ENCODE measurements around the gene CSRP1. TPM values are rescaled to one million over a fixed set of nuclear protein-coding genes. Genes with fewer than 3 reads are reported as not detected.

CSRP1 gene
- total RNA-seq, 4 donors from 2014 or later = 913 to 2,516 (median 1,349) TPM

DNA sequence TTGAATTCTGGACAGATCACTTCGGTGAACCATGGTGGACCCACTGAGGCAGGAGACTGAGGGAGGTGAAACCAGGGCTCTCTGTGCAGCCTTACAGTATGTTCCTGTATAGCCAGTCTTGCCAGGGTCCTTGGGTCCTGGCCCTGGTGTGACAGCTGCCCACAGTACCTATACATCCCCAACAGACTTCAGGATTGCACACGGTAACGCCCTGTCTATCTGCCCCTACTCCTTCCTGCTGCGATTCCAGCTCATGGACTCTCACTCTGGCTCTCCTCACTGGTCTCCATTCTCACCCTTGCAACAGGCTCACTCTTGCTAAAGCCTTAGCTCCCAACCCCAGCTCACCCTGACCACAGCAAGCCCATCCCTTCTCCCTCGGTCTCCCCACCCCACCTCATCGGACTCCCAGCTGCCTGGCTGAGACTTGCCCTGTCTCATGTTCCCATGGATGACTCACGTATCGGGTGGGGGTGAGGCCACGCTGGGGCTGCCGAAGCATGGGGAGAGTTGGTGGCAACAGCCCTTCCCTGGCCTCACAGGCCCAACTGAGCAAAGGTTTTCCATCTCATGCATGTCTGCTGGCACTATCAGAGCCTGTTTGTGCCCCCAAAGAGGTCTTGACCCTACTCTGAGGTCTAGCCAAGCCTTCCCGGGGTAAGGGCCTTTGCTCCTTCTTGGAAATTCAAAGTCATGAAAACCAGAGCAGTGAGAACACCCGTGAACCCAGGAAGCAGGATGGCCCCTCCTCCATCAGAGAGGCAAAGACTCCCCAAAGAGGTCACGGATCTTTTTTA, 45.1 kb downstream of the CSRP1 start:
- peak; percentile 90 to 93 for DNase-seq
- H3K27me3 ChIP-seq = no peaks in the 10 kb centered on the region
- H3K4me3 ChIP-seq = no peak overlapping the region
- H3K36me3 ChIP-seq = no peaks in the 10 kb centered on the region
- H3K9me3 ChIP-seq = no peaks in the 10 kb centered on the region
- H3K27ac ChIP-seq = peak overlapping the region; percentile 87 to 89
- intact Hi-C loops (cut with DNase I; ENCODE audit: low total_unique reads) = no loop called here
- peaks cover 6 to 22% of the 10 kb centered on the region in 2 donors for H3K4me1 ChIP-seq
- peak in 1 of 2 donors; percentile 16 for TF ChIP-seq POLR2A (IDR thresholded peaks at IDR 0.05)
- TF ChIP-seq, protein P1, sequence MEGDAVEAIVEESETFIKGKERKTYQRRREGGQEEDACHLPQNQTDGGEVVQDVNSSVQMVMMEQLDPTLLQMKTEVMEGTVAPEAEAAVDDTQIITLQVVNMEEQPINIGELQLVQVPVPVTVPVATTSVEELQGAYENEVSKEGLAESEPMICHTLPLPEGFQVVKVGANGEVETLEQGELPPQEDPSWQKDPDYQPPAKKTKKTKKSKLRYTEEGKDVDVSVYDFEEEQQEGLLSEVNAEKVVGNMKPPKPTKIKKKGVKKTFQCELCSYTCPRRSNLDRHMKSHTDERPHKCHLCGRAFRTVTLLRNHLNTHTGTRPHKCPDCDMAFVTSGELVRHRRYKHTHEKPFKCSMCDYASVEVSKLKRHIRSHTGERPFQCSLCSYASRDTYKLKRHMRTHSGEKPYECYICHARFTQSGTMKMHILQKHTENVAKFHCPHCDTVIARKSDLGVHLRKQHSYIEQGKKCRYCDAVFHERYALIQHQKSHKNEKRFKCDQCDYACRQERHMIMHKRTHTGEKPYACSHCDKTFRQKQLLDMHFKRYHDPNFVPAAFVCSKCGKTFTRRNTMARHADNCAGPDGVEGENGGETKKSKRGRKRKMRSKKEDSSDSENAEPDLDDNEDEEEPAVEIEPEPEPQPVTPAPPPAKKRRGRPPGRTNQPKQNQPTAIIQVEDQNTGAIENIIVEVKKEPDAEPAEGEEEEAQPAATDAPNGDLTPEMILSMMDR (IDR thresholded peaks at IDR 0.05) = no peak

DNA sequence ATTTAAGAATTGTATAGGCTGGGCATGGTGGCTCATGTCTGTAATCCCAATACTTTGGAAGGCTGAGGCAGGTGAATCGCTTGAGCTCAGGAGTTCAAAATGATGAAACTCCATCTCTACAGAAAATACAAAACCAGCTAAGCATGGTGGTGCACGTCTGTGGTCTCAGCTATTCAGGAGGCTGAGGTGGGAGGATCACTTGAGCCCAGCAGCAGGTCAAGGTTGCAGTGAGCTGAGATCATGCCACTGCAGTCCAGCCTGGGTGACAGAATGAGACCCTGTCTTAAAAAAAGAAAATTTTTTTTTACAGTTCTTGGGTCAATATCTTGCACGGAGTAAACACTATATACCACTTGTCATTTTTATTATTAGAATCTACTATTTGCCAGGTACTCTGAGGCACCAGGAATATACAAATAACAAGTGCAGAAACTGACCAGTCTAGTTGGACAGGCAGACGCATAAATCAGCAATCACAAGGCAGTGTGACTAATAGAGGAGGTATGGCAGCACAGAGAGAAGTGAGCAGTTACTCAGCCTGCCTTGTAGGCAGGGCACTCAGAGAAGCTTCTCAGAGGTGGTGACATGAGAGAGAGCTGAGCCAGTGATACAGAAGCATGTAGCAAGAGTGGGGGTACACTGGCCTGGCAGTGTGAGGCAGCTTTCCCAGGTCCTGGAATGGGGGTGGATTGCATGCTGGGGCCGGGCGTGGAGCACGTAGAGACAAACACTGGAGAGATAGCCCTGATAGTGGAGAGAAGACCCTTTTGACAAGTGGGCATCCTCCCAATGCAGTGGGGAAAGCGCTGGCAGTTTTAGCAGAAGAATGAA, 45.9 kb downstream of the CSRP1 start:
- no peaks in the 10 kb centered on the region for H3K9me3 ChIP-seq
- H3K27me3 ChIP-seq = no peaks in the 10 kb centered on the region
- H3K4me3 ChIP-seq = no peak overlapping the region
- intact Hi-C loops (cut with DNase I; ENCODE audit: low total_unique reads) = no loop called here
- TF ChIP-seq, protein P1 (IDR thresholded peaks at IDR 0.05) = no peak
- peaks cover 6 to 19% of the 10 kb centered on the region in 2 donors for H3K4me1 ChIP-seq
- peak; percentile 57 to 79 for DNase-seq
- no peaks in the 10 kb centered on the region for H3K36me3 ChIP-seq
- peak overlapping the region; percentile 87 to 89 for H3K27ac ChIP-seq

GRCh38 chr1:201459775-201460174, 47.1 kb downstream of the CSRP1 start:
- no peak for DNase-seq
- Histone ChIP-seq H3K27me3 (no peaks in the 10 kb centered on the region), H3K4me1 (peaks cover 6 to 15% of the 10 kb centered on the region in 2 donors), H3K27ac (peak overlapping the region; percentile 87 to 89), H3K4me3 (no peak overlapping the region), H3K9me3 (no peaks in the 10 kb centered on the region), H3K36me3 (no peaks in the 10 kb centered on the region)
- no peak for TF ChIP-seq POLR2A (IDR thresholded peaks at IDR 0.05)
- TF ChIP-seq, protein P1 (IDR thresholded peaks at IDR 0.05) = no peak
- intact Hi-C loops (cut with DNase I; ENCODE audit: low total_unique reads) = no loop called here

GRCh38 chr1:201459052-201459451, 47.9 kb downstream of the CSRP1 start:
- TF ChIP-seq, protein P1 (IDR thresholded peaks at IDR 0.05) = no peak
- TF ChIP-seq POLR2A (IDR thresholded peaks at IDR 0.05) = no peak
- H3K27me3 ChIP-seq = no peaks in the 10 kb centered on the region
- H3K27ac ChIP-seq = peak overlapping the region in 1 of 2 donors; percentile 87
- DNase-seq = no peak
- H3K4me1 ChIP-seq = peaks cover 6 to 15% of the 10 kb centered on the region in 2 donors
- intact Hi-C loops (cut with DNase I; ENCODE audit: low total_unique reads) = no loop called here
- H3K9me3 ChIP-seq = no peaks in the 10 kb centered on the region
- H3K4me3 ChIP-seq = no peak overlapping the region
- no peaks in the 10 kb centered on the region for H3K36me3 ChIP-seq

GRCh38 chr1:201457508-201457960, 49.4 kb downstream of the CSRP1 start:
- DNase-seq = no peak
- no peak overlapping the region for H3K4me3 ChIP-seq
- no peaks in the 10 kb centered on the region for H3K36me3 ChIP-seq
- peak overlapping the region in 1 of 2 donors; percentile 69 for H3K27ac ChIP-seq
- H3K4me1 ChIP-seq = peaks cover 6 to 11% of the 10 kb centered on the region in 2 donors
- intact Hi-C loops (cut with DNase I; ENCODE audit: low total_unique reads) = no loop called here
- H3K9me3 ChIP-seq = no peaks in the 10 kb centered on the region
- H3K27me3 ChIP-seq = no peaks in the 10 kb centered on the region
- TF ChIP-seq POLR2A (IDR thresholded peaks at IDR 0.05) = no peak
- TF ChIP-seq, protein P1 (IDR thresholded peaks at IDR 0.05) = no peak
